GM19463 (cell line): ENCODE results near the gene TSPAN33.
A peak's percentile ranks its signal among the peaks of the same experiment; 100 is the strongest.
"Not testable (repeated sequence)": the region's sequence is repeated elsewhere in the genome, so short reads cannot be mapped to it uniquely, and the experiment has no call there.

Experiments
- ATAC-seq: cut with Tn5 transposase; IDR thresholded peaks from one replicate; pipeline ENCODE4 v1.9.1; 2021; ENCODE audit warnings: mild to moderate bottlenecking, moderate library complexity; ENCODE audit not compliant: unreplicated experiment

The TSPAN33 gene, protein sequence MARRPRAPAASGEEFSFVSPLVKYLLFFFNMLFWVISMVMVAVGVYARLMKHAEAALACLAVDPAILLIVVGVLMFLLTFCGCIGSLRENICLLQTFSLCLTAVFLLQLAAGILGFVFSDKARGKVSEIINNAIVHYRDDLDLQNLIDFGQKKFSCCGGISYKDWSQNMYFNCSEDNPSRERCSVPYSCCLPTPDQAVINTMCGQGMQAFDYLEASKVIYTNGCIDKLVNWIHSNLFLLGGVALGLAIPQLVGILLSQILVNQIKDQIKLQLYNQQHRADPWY

GRCh38 chr7:129144095-129144833 is at the start of gene TSPAN33:
Gene TSPAN33 (plus strand): TSS chr7:129144707. CDS start chr7:129144981, 274 bp downstream.
- peak; percentile 65 for ATAC-seq

DNA sequence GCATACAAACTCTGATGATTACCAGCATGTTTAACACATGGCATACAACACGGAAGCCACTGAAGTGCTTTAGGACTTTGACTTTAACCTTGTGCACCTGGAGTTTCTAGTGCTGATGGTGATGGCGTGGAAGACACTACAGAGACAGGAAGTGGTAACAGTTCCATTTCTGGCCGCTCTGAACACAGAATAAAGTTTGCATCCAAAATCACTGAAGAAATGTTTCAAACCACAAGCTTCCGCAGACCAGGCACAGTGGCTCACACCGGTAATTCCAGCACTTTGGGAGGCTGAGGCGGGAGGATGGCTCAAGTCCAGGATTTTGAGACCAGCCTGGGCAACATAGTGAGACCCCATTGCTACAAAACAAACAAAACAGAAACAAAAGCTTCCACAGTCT is 49.2 kb upstream of the TSPAN33 start:
- ATAC-seq = peak; percentile 83

DNA sequence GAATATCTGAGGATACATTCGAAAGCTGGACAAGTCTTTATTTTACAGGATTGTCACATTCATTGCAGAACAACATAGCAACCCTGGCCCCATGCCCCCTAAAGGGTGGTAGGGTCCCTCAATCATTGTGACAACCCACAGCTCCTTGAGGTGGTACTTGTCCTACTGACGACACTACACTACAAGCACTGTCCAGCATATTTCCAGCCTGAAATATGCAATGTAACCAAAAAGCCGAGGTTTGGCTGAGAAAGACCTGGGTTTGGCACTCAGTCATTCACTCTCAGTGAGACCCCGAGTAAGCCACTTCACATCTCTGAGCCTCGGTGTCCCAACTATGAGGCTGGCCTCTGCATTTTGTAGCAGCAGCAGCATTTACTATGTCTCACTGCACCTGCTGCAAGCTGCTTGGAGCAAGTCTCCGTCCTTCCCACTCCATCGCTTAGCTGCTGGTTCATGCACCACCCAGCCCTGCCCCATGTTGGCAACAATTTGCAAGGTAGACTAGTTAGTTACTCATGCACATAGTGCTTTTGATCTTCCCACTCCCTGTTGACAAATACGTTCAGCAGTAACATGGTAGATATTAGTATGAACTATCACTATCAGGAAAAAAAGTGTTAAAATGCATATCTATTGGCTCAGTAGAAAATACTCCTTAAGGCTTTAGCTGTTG is 46.0 kb upstream of the TSPAN33 start:
- no peak for ATAC-seq

DNA sequence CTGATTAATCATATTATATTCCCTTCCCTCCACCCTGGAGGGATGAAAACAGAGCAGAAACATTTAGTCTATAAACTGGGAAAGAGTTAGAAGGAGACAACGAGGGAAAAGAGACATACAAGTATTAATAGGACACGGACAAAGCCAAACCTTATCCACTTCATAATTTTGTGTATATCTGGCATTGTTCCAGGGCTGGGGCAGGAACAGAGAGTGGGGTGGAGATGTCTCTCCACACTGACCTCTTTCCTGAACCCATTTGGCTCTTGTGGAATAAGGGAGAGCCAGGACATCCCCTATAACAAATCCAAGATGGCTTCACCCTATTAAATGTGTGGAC is 43.7 kb upstream of the TSPAN33 start:
- no peak for ATAC-seq

DNA sequence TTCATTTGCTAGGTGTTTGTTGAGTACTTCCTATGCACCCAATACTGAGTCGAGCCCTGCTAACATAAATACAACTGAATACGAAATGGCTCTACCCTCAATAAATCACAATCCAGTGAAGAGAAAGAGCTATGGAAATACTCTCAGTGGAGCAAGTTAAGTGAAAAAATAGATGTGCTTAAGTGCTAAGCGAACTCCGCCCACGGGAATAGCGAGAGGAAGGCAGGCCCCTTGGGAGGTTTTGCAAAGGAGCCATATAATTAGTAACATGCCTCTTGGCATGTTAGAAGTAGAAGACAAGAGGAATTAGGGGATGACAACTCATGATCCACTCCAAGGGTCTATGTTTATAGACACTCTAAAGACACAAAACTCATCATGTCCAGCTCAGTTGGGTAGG is 42.8 kb upstream of the TSPAN33 start:
- ATAC-seq = no peak

GRCh38 chr7:129103561-129104324 is 40.8 kb upstream of the TSPAN33 start:
- no peak for ATAC-seq

GRCh38 chr7:129108581-129108980 is 35.9 kb upstream of the TSPAN33 start:
- no peak for ATAC-seq

DNA sequence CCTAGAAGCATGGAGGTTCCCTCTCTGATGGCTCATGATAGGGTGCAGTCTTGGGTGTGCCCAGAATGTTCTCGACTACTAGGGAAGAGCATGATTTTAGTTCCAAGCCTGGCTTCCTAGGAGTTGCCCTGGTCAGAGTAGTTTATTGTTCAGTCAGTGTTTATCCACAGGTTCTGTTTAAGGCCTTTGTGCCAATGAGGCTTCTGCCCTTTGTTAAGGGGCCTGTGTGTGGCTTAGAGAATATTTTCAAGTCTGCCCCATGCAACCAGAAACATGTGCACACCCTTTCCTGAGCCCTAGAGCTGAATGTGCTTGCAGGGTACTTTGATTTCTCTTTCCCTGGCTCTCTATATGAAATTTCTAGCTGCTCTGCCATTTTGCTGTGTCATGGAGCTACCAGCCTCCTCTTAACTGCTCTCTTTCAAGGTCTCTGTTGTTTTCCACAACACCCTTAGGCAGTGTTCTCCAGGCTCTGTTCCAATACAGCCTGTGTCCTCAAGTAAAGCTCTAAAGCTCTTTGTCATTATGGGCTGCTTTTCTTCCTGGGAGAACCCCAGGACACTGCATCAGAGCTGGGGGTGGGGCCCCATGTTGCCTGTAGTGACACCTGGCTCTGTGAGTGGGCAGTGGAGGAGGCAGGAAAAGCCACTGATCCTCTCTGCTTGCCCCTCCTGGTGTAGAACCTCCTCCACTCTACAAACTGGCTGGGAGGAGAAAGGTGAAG is 34.1 kb upstream of the TSPAN33 start:
- no peak for ATAC-seq

DNA sequence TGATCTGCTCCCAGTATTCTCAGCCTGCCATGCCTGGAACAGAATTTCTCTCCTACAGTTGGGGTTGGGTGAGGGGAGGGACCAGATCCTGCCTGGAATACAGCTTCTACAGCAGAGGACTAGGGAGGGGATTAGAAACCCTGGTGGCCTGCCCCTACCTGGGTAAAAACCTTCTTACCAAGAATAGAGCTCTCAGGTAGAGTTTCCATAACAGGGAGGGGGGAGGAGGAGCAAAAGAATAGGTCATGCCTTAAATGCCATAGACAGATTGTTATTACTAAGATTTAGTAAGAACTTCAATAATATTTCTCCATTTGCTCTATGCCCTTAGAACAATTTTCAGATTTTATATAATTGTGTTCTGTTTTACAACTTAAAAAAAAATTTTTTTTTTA is 33.5 kb upstream of the TSPAN33 start:
- no peak for ATAC-seq

GRCh38 chr7:129115676-129116075 is 28.8 kb upstream of the TSPAN33 start:
- no peak for ATAC-seq

DNA sequence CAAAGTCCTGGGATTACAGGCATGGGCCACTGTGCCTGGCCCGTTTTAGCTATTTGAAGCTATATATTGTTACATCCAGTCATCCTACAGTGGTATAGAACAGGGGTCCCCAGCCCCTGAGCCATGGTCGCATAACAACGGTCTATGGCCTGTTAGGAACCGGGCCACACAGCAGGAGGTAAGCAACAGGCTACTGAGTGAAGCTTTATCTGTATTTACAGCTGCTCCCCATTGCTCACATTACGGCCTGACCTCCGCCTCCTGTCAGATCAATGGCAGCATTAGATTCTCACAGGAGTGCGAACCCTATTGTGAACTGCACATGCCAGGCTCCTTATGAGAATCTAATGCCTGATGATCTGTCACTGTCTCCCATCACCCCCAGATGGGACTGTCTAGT is 26.3 kb upstream of the TSPAN33 start:
- ATAC-seq = no peak

DNA sequence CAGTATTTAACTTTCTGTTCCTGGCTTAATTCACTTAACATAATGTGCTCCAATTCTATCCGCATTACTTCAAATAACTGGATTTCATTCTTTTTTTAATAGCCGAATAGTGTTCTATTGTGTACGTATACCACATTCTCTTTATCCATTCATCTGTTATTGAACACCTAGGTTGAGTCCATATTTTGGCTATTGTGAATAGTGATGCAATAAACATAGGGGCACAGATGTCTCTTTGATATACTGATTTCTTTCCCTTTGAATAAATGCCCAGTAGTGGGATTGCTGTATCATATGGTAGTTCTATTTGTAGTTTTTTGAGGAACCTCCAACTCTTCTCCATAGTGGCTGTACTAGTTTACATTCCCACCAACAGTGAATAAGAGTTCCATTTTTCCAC is 25.5 kb upstream of the TSPAN33 start:
- ATAC-seq = no peak

GRCh38 chr7:129121501-129122077 is 22.9 kb upstream of the TSPAN33 start:
- ATAC-seq = not testable (repeated sequence)

GRCh38 chr7:129122078-129122750 is 22.3 kb upstream of the TSPAN33 start:
- peak; percentile 49 for ATAC-seq

DNA sequence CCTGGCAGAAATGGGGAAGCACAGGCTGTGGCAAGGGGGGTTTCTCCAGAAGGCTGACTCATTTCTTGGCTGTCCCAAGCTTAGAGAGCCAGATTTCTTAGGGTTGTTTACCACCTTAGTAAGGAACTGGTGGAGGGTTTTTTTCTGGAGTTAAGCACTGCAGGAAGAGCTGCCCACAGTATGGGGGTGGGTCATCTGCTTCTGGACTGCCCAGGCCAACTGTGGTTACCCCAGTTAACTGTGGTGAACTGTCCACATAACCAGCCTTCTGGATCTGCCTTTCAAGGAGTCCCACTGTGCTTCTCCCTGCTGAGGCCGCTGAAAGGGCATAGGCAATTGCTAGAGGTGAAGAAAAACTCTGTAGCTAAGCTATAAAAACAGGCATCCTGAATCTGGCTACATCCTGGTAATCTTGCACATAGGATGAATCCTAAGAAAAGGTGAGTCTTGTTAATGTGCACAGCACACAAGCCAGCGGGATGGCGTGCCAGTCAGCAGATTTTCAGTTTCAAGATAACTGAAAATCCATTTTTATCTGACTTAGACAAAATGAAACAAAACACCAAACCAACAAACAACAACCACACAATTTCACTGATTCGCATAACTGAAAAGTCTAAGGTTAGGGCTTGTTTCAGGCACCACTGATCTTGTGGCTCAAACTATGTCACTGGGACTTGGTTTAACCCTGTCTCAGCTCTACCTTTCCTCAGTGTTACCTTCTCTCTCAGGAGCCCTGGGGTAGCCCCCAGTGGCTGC is 21.6 kb upstream of the TSPAN33 start:
- peak; percentile 63 for ATAC-seq

DNA sequence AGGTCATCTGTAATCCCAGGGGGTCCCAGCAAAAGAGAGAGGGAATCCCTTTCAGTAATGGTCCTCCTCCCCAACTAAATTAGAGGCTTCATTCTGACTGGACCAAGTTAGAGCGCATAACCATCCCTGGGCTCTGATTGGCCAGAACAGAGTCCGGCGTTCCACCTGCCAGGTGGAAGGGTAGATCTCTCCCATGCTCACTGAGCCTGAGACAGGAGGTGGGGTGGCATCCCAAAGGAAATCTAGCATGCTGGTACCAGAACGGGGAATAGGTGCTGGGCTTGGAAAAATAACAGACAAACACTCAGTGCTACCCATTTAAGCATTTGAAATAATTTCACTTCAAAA is 21.0 kb upstream of the TSPAN33 start:
- no peak for ATAC-seq

DNA sequence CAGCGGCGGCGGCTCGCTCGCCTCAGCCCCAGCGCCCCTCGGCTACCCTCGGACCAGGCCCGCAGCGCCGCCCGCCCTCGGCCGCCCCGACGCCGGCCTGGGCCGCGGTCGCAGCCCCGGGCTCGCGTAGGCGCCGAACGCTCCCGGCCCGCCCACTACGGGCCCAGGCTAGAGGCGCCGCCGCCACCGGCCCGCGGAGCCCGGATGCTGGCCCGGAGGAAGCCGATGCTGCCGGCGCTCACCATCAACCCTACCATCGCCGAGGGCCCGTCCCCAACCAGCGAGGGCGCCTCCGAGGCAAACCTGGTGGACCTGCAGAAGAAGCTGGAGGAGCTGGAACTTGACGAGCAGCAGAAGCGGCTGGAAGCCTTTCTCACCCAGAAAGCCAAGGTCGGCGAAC is 18.2 kb upstream of the TSPAN33 start:
- no peak for ATAC-seq

GRCh38 chr7:129127154-129127553 is 17.4 kb upstream of the TSPAN33 start:
- ATAC-seq = no peak

DNA sequence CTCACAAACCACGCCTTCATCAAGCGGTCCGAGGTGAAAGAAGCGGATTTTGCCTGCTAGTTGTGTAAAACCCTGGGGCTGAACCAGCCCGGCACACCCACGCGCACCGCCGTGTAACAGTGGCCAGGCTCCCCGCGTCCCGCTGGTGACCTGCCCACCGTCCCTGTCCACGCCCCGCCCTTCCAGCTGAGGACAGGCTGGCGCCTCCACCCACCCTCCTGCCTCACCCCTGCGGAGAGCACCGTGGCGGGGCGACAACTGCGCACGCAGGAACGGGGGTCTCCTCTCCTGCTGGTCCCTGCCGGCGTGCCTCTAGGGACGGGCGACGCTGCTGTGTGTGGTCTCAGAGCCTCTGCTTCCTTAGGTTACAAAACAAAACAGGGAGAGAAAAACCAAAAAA is 16.9 kb upstream of the TSPAN33 start:
- no peak for ATAC-seq
